Measurements from ENCODE around the gene DMBX1. TPM values are rescaled to one million over a fixed set of nuclear protein-coding genes. Genes with fewer than 3 reads are reported as not detected.

DMBX1 gene
- total and polyA plus RNA-seq, 9 of the 15 experiments (the other 6 are each of a cell fraction or from before 2014, with no cell fraction given), result 0.25 to 4.3 (median 1.0) TPM

DNA sequence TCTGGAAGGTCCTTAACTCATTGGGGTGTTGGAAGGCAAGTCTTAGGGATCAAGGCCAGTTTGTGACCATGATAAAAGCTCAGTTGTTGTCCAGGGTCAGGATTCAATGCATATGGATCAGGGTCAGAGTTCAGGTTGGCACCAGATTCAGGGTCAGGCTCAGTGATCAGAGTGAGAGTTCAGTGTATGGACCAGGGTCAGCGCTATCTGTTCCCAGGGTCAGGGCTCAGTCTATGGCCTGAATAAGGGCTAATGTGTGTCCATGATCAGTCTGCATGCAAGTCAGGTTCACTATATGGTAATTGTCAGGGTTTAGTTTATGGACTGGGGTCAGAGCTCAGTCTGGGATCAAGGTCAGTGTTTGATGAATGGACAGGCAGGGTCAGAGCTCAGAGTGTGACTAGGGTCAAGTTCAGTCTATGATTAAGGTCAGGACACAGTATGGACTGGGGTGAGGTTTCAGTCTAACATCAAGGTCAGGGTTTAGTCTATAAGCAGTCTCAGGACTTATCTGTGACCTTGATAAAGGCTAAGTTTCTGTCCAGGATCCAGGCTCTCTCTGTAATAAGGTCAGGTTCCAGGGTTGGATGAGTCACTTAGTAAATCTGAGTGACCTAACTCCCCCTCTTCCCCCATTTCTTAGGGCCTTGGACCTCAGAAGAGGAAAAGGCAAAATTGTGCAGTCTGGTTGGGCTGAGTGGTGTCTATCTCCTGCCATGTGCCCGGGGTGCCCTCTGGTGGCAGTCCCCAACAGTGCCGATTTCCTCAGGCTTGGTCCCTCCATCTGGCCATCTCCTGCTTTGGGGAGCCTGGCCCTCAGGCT is 38.0 kb downstream of the DMBX1 start (continued):
- no peak for TF ChIP-seq E2F3 (CRISPR knock-in tag; IDR thresholded peaks at IDR 0.05)
- TF ChIP-seq ZBED1 (IDR thresholded peaks at IDR 0.05), result 0 out of 2 replicates have a peak, but pooled peaks have one; percentile 37
- TF ChIP-seq NFATC3 (IDR thresholded peaks at IDR 0.05), result no peak
- no peak for TF ChIP-seq NEUROD1 (IDR thresholded peaks at IDR 0.05; ENCODE audit: borderline replicate concordance, low read depth, low read length, partially characterized antibody)
- peak; percentile 66; the same call in 1 of the 2 replicates for TF ChIP-seq ETV5 (CRISPR knock-in tag; IDR thresholded peaks at IDR 0.05; ENCODE audit: low read depth)
- TF ChIP-seq, protein P1, sequence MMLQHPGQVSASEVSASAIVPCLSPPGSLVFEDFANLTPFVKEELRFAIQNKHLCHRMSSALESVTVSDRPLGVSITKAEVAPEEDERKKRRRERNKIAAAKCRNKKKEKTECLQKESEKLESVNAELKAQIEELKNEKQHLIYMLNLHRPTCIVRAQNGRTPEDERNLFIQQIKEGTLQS (IDR thresholded peaks at IDR 0.05), result peak; percentile 94
- TF ChIP-seq, protein P1 (CRISPR knock-in tag; conservative IDR thresholded peaks at IDR 0.05), result no peak; the same call in 1 of the 2 replicates
- TF ChIP-seq SMARCE1 (IDR thresholded peaks at IDR 0.05), result peak; percentile 85
- no peak for TF ChIP-seq POLR2G (IDR thresholded peaks at IDR 0.05; ENCODE audit: low read depth, low read length)
- no peak for TF ChIP-seq SRSF9 (IDR thresholded peaks at IDR 0.05; ENCODE audit: borderline replicate concordance, low read depth, low read length)
- no peak for TF ChIP-seq SNRNP70 (optimal IDR thresholded peaks at IDR 0.05; ENCODE audit: low read depth, low read length)
- no peak for TF ChIP-seq ATF2 (CRISPR knock-in tag; IDR thresholded peaks at IDR 0.05)
- peak in 1 of 2 experiments; percentile 74; a peak in 3 of 4 replicates for TF ChIP-seq MAZ (CRISPR knock-in tag; conservative IDR thresholded peaks at IDR 0.05 in 1 of 2, IDR thresholded peaks at IDR 0.05 in 1 of 2)
- TF ChIP-seq GABPB2 (CRISPR knock-in tag; conservative IDR thresholded peaks at IDR 0.05), result no peak
- TF ChIP-seq ASH1L (IDR thresholded peaks at IDR 0.05; ENCODE audit: borderline replicate concordance, low read depth, partially characterized antibody), result no peak
- peak; percentile 71; the same call in 1 of the 2 replicates for TF ChIP-seq ZNF24 (IDR thresholded peaks at IDR 0.05)
- peak; percentile 50; the same call in 1 of the 2 replicates for TF ChIP-seq SPI1 (IDR thresholded peaks at IDR 0.05; ENCODE audit: borderline replicate concordance, low read depth, low read length)
- TF ChIP-seq STAG1 (CRISPR knock-in tag; IDR thresholded peaks at IDR 0.05; ENCODE audit: borderline replicate concordance), result peak; percentile 96
- TF ChIP-seq KLF1 (tag; IDR thresholded peaks at IDR 0.05), result no peak
- 0 out of 2 replicates have a peak, but pooled peaks have one; percentile 36 for TF ChIP-seq E2F4 (CRISPR knock-in tag; IDR thresholded peaks at IDR 0.05; ENCODE audit: low read depth)
- TF ChIP-seq NFRKB (IDR thresholded peaks at IDR 0.05; ENCODE audit: low read depth), result no peak; the same call in 1 of the 2 replicates
- no peak; the same call in 1 of the 2 replicates for TF ChIP-seq HINFP (tag; conservative IDR thresholded peaks at IDR 0.05; ENCODE audit: low read depth)
- TF ChIP-seq ZSCAN32 (CRISPR knock-in tag; IDR thresholded peaks at IDR 0.05), result no peak
- no peak for TF ChIP-seq KLF10 (CRISPR knock-in tag; IDR thresholded peaks at IDR 0.05)
- TF ChIP-seq ARID2 (IDR thresholded peaks at IDR 0.05), result peak; percentile 100
